GM19372 (cell line): ENCODE data around the gene SCFD2.
"Not testable (repeated sequence)": the region's sequence is repeated elsewhere in the genome, so short reads cannot be mapped to it uniquely, and the experiment has no call there.

Experiments used
- ATAC-seq: cut with Tn5 transposase; IDR thresholded peaks from one replicate; pipeline ENCODE4 v1.9.1; 2021; ENCODE audit warnings: mild to moderate bottlenecking, low read depth, moderate library complexity; ENCODE audit not compliant: unreplicated experiment

The SCFD2 gene

DNA sequence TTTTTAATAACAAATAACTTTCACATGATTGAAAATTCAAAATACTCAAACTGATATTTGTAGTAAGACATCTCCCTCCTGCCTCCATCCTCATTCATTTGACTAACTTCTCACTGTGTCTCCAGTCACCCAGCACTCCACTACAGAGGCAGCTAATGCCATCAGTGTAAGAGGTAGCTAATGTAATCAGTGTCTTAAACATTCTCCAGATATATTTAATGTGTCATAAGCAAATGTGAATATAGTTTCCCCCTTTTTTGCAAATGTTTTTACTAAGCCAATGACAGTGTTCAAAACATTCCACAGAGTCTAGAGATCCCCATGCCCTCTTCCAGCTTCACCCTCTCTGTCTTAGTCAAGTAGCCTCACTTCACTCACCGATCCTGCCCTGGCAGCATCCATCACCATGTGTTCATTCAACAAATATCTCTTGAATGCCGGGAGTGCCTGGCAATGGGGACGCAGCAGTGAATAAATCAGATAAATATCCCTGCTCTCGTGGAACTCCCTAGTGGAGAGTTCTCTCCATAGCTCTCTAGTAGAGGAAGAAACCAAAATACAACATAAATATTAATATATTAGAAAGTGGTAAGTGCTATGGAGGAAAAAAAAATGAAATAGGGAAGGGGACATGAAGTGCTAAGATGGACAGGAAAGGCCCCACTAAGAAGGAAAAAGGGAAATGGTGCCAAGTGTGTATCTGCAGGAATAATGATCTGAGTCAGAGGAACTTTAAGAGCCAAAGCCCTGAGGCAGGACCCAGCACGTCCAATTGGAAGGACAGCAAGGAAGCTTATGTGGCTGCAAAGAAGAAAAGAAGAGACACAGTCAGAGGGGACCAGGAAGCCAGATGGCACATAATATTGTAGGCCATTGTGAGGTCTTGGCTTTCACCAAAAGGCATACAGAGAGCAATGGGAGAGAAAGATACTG is 18.7 kb downstream of the SCFD2 start:
- no peak for ATAC-seq

DNA sequence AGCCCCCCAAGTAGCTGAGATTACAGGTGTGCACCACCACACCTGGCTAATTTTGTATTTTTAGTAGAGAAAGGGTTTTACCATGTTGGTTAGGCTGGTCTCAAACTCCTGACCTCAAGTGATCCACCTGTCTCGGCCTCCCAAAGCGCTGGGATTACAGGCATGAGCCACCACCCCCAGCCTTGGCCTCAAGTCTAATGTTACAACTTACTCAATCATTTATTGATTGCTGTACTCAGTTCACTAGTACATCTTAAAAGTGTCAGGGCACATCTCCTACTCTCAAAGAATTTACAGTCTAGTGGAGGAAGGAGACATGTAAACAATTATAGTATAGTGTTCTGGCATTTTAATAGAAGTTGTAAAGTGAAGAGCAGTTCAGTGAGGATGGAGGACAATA is 19.5 kb downstream of the SCFD2 start:
- not testable (repeated sequence) for ATAC-seq

DNA sequence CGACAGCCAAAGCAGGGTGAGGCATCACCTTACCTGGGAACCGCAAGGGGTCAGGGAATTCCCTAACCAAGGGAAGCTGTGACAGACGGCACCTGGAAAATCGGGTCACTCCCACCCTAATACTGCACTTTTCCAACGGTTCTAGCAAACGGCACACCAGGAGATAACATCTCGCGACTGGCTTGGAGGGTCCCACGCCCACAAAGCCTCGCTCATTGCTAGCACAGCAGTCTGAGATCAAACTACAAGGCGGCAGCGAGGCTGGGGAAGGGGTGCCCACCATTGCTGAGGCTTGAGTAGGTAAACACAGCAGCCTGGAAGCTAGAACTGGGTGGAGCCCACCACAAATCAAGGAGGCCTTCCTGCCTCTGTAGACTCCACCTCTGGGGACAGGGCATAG is 25.7 kb downstream of the SCFD2 start:
- ATAC-seq: not testable (repeated sequence)

DNA sequence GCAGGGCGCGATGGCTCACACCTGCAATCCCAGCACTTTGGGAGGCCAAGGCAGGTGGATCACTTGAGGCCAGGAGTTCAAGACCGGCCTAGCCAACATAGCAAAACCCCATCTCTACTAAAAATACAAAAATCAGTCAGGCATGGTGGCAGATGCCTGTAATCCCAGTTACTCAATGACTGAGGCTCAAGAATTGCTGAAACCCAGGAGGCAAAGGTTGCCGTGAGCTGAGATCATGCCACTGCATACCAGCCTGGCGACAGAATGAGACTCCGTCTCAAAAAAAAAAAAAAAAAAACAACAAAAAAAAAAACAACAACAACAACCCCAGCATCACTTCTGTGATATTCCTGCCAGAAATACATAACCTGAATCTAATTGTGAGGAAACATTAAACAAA is 30.9 kb downstream of the SCFD2 start:
- not testable (repeated sequence) for ATAC-seq

DNA sequence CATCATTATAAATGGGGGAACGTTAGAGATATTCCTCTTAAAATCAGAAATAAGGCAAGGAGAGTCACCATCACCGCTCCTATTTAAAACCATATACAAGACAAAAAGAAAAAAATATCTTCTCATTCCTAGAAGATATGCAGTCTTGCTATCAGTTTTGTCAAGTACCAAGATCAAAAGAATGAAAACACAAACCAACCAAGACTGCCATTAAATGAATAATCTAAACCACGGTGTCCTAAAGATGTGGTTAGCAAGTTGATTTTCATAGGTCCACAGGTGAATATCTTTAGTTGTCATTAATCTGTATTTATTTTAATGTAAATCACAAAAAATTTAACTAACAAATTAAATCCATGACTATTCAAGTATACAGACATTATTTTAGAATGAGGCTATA is 39.3 kb downstream of the SCFD2 start:
- no peak for ATAC-seq

DNA sequence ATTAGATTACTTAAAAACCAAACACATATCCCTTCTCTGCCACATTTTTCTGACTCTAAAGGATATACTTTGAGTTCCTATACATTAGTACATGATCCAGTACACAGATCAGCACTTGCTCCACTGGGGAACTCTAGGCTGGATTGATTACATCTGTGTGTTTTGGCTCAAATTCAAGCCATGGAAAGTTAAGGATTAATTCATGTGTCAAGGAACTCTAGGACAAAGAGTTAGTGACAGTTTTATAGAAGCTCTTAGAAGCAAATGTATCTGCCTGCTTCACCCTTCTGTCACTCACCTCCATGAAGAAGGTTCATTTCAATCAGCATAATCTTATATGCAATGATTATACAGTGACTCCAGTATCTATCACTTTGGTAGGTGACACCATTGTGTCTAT is 43.2 kb downstream of the SCFD2 start:
- no peak for ATAC-seq

DNA sequence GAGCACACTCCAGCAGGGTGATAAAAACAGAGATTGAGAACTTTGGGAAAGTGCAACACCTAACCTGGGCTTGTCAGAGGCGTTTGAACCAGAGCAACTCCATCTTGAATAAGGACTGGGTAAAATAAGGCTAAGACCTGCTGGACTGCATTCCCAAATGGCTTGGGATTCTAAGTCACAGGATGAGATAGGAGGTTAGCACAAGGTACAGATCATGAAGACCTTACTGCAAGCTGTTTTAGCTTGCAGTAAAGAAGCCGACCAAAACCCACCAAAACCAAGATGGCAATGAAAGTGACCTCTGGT is 43.9 kb downstream of the SCFD2 start:
- ATAC-seq: no peak

DNA sequence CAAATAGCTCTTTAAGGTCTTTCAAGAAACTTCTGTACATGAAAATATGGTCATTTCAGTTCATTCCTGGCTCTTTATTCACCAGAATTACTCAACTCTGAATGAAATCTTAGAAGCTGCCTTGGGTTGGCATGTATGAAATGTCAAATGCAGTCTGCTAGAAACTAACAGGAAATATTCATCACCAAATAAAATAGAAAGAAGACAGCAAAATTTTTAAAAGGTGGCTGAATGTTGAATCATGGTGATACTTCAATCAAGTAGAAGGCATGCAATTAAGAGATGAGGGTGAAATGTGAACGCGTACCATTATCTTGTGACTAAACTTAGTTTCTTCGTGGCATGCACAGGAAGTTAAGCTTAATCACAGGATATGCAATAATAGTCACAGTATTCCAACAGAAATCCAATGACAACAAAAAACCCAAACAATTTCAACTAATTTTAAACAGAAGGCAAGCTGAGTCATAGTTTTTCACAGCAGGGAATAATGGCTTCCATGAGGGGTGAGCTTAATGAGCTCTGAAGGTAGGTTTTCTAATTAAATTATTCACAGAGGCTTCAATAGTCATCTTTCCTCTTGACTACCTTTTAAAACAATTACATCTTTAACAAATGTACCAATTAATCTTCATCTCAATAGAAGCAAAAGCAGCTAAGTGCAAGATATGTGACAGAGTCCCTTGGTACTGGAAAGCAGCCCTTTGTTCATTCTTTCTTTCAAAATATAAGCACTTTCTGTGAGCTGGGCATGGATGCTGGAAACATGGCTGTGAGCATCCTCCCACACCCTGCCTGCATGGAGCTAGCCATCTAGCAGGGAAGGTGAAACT is 44.5 kb downstream of the SCFD2 start:
- no peak for ATAC-seq

DNA sequence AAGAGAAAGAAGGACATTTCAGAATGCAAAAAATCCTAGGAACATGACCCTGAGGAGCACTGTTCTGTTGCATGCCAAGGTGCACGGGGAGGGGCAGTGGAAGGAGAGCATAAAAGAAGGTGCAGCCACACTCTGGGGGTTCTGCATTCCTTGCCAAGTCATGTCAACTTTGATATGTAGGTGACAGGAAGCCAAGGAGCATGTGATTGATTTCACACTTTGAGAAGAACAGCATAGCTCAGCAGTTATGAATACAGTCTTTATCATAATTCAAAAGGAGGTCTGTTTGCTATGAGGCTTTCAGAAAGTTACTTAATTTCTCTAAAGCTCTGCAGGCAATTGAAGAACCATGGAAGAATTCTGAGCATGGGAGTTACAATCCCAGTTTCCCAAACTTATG is 50.6 kb downstream of the SCFD2 start:
- no peak for ATAC-seq

DNA sequence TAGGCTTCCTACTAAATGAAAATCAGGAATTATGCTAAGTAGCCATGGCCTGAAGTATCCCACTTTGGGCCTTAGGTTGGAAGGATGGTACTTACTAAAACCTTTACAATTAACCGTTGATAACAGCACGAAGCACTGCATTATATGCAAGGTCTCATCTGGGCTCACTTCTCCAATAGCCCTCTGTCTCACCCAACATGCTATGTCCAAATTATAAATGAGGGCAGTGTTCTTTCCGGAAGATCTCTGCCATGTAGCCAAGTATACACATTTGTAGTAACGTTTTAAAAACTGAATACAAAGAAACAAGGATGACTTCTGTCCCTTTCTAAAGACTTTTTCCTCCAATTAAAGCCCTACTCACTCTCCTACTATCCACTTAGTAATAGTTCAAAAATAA is 51.6 kb downstream of the SCFD2 start:
- ATAC-seq: no peak

DNA sequence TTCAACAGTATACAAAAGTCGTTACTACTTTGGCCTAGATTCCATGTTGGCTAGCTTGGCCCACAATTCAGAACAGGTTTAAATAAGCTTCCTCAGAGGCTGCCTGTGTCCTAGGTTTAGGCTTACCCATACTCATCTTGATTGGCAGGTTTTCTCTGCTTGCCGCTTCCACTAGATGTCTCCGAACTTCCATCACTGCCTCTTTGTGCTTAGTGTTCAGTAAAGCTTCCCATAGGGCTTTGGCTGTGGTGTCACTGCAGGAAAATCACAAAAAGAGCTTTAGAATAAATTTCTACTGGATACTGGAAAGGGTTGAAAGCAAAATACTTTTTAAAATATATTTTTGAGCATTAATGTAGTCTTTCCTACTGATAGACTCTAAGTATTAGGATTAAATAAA is 52.4 kb downstream of the SCFD2 start:
- ATAC-seq: no peak

DNA sequence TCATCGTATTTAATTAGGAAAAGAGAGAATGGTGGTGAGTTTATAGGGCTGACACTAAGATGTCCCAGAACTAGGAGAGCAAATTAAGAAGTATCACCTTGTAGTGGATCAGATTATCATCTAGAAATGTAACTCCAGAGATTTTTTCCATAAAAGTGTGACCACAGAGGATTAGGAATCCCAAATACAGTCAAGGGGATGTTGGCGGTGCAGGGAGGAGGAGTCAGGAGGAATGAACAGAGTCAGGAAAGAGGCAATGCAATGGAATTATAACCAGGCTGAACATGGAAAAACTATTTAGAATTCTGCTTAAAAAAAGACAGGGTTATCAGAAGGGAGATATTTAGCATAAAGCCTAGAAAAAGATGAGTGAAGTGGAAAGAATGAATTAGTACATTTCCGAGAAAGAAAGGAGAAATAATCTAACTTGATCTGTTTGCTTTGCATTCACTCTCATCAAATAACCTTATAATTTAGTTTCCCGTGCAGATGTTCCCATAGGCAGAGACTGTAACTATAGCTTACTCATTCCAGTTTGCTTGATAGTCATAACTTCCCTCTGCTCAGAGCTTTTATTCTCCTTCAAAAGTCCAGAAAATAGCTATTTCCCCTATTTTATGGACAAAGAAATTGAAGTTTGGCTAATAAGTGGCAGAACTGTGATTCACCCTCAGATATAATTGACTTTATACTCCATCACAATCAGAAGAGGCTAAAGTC is 56.4 kb downstream of the SCFD2 start:
- no peak for ATAC-seq

DNA sequence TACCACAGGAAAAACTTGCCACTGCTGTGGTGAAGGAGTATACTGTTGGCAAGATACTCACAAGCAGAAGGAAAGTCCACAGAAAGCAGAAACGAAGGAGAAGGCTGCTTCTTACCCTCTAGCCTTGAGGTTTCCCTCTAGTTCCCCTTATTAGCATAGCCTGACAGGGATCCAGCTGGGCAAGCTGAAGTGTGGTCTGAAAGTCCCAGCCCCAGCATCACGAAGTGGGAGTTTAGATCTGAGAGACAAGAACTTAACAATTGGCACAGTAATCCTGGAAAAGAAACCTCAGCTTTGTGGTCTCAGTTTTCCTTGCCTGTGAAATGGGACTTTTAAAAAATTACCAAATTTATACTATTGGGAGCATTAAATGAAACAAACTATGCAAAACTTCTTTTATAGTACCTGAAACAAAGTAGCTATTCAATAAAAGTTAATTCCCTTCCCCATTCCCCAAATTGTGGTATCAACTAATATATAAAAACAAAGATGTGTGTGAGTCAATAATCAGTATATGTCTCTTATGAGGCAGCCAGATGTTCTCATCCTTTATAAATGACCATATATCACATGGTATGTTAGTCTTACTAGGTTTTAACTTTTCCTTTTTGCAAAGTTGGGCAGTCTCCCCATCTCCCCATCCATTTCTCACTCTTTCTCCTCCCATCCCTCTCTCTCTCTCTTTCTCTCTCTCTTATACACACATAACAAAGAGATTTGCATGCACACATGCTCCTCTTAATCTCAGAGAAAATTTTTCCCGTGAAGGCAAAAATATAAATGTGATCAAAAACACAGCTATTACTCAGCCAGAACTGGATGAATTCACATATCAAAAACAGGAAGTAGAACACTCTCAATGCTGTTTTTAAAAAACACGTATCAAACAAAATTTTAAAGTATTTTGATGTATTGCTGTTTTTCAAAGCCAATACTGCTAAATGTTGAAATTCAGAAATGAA is 57.8 kb downstream of the SCFD2 start:
- ATAC-seq: no peak

DNA sequence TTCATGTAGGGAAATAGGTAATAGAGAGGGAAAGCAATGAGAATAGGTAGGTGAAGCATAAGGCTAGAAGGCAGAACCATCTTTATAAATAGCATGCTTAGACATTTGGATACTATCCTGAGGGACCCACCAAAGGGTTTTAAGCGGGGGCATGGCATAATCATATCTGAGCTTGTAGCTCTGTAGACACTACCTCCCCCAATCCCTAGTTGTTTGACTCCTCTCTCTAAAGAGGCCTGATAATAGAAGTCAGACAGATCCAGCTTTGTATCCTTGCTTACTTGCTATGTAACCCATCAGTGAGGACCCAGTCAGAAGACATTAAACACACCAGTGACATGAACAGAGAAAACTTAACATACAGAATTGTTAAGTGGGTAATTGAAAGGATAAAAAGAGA is 58.7 kb downstream of the SCFD2 start:
- ATAC-seq: no peak

DNA sequence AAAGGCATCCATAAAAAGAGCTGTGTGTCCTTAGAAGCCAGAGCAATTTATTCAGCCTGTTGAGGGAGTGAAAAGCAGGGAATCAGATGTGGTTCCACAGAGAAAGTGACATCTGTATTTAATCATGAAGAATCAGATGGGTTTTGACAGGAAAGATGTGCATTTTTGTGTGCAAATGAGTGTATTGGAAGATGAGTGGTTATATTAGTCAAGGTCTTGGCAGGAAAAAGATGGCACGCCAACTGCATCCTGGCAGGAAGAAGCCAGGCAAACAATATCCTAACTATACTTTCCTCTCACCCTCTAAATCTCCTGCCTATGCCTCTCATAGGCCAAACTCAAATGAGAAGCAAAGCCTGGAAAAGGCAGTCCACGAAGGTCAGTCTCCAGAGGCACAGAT is 59.1 kb downstream of the SCFD2 start:
- no peak for ATAC-seq

DNA sequence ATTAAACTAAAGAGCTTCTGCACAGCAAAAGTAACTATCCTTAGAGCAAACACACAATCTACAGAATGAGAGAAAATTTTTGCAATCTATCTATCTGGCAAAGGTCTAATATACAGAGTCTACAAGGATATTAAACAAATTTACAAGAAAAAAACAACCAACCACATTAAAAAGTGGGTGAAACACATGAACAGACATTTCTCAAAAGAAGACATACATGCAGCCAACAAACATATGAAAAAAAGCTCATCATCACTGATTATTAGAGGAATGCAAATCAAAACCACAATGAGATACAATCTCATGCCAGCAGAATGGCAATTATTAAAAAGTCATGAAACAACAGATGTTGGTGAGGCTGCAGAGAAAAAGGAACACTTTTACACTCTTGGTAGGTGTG is 73.7 kb downstream of the SCFD2 start:
- ATAC-seq: not testable (repeated sequence)

DNA sequence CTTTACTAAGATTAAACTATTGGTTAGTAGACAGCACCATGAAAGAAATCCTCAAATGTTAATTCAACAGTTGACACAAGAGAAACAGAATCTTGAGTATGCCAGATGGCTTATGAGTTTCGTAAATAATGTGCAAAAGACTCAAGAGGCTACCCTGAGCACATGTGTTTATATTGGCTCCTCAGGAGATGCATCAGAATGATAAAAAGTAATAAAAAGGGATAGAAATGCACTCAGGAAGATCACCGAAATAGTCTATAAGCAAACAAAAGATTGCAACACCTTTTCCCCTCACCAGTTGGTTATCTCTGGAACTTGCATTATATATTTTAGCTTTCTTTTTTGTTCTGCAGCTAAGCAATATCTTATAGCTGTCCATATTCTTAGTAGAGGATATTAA is 84.4 kb downstream of the SCFD2 start:
- no peak for ATAC-seq

DNA sequence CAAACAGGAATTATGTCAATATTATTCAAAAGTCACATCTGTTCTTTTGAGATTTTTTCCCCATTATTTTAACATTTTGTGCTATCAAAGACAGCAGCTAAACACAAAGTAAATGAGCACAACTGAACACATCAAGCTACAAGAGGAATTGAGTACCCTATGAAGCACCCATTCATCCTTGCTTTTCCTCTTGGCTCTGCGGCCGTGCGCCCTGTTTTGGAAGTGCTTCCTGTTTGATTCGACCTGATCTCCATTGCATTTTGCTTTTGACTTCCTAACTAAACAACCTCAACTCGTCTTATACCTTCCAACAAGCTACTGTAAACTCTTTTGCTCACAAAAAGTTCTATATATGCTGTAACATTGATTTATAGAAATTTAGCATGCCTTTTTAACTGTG is 85.0 kb downstream of the SCFD2 start:
- ATAC-seq: no peak

DNA sequence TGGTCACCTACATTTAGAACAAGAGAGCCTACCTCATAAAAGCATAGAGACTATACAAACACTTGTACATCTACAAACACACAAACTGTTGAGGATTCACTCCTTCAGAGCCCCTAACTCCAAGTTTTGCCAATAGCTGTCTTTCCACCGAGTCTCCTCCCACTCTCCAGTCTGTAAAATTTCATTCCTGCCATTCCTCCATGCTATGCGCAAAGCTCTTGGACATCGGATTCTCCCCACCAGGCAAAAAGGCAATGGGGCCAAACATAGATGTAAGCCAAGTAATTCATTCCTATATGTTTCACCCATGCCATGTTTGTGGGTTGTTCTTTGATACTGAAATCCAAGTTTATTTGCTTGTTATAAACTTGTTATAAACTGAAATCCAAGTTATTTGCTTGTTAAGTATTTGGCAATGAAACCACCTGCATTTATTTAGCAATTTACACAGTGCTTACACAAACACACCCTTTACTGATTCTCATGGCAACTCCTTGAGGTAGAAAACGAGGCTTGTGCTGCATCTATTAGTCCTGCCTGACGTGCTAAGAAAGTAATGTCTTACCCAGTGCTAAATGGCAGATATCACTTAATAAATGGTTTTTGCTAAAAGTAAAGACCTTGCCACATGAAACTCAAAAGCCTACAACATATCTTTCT is 91.1 kb downstream of the SCFD2 start:
- no peak for ATAC-seq

DNA sequence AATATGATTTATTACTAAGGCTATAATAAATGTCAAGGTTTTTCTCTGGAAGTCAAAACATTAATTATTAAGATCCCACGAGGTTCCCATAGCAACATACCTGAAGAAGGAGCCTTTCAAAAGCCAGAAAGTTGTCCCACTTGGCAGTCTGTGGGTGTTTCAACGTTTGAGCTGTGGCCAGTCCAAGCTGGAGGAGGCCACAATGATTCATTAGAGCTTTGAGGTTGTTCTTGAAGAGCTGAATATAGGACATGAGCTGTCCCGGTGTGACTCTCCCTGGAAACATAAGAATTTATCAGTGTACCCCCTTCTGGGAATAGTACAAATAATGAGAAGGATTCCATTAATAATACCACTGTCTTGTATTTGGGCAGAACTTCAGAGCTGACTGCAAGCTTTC is 92.1 kb downstream of the SCFD2 start:
- ATAC-seq: no peak
